UCSD-AML1 (cell line): ENCODE results near the gene TOMM22.

ENCODE experiments used
- DNase-seq: peaks from one replicate; lab custom pipeline; 2025; ENCODE audit not compliant: unreplicated experiment; lab: John Stamatoyannopoulos, UW

TOMM22 gene

DNA sequence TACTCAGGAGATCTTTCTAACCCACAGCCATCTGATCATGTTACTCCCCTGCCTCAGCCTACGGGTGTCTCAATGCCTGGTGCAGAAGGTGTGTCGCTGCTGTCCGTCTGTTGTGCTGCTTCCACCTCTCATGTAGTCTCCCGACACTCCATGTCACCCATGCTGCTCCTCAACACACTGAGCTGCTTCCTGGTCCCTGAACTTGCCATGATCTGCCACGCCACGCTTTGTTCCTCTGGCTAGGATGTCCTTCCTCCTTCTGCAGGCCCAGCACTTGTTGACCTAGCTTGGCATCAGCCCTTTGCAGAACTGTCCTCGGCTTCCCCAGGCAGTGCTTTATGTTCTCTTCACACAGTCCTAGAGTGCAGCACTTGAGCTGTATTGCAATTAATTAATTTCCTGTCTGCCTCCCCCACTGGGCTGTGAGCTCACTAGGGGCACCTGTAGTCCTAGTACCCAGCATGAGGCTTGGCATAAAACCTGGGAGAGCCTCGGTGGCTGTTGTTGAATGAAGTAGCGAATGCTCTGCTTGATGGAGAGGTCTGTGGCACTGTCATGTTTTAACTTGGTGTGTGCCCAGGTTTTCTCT lies 33.5 kb downstream of the TOMM22 start:
- no peak for DNase-seq

DNA sequence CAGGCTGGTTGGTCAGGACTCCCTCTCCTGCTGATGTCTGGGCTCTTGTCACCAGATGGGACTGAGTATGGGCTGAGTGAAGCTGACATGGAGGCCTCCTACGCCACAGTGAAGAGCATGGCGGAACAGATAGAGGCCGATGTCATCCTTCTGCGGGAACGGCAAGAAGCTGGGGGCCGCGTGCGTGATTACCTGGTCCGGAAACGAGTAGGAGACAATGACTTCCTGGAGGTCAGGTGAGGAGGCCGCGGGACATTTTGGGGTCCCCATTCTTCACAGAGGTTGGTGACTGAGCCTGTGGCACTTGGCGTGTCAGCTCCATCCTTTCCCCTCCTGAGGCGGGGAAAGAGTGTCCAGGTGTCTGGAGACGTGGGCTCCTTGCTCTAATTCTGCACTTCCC lies 34.1 kb downstream of the TOMM22 start:
- DNase-seq = no peak

DNA sequence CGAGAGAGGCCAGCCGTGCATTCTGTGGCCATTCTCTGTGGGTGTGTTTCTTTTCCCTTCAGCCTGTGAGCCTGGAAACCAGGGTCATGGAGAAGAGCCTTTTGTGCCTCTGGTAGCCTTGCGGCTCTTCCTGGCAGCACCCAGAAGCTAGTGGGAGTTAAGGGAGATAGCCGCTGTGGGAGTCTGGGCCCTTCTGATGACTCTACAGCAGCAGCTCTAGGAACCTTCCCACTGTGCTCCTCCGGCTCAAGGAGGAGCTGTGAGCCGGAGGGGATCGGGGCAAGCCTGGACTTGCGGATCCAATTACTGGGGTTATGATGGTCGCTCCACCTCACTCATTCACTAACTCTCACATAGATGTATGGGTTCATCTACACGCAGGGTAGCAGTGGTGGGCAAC lies 34.5 kb downstream of the TOMM22 start:
- DNase-seq = no peak

DNA sequence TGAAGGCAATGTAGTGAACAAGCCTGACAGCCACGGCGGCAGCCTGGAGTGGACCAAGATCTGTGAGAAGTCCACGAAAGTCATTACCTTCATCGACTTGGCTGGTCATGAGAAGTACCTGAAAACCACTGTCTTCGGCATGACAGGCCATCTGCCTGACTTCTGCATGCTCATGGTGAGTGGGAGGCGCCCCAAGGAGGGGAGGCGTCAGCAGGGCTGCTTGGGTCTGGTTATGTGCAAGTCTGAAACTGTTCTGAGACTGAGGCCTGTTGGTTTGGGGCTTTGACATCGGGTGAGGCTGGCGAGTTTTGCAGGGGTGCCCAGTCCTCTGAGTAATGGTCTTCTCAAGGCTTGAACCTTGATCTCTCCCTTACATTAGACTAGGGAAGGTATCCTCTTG lies 35.1 kb downstream of the TOMM22 start:
- no peak for DNase-seq

DNA sequence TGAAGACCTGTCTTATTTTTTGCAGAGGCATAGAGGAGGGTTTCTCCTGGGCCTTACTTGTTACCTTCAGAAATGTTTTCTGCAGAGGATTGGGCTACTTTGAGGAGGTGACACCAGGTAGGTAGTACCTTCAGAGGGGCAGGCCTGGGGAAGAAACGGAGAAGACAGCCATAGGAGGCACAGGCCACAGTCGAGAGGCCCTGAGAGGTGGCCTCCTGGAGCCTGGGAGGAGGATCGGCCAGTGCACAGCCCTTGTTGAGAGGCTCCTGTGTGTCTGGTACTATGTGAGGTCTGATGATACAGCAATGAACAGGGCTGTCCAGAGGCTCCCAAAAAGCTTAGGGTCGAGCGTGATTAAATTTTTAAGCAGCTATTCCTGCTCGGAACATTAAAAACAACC lies 35.5 kb downstream of the TOMM22 start:
- no peak for DNase-seq

DNA sequence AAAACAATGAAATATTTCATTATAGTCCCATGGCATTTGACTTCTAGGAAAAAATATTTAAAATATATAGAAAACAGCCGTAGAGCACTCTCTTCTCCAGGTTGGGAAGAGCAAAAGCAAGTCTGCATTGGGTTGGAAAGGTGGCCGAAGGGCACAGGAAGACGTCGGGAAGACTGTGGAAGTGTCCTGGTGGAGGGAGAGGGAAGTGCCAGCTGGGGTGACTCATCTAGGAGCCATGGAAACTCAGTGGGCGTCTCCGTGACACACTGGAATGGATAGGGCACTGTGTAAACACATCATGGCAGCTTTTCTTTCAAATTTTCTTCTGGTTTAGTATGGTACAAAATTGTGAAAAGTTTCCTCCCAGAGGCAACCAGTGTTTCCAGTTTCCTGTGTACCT lies 36.7 kb downstream of the TOMM22 start:
- no peak for DNase-seq

DNA sequence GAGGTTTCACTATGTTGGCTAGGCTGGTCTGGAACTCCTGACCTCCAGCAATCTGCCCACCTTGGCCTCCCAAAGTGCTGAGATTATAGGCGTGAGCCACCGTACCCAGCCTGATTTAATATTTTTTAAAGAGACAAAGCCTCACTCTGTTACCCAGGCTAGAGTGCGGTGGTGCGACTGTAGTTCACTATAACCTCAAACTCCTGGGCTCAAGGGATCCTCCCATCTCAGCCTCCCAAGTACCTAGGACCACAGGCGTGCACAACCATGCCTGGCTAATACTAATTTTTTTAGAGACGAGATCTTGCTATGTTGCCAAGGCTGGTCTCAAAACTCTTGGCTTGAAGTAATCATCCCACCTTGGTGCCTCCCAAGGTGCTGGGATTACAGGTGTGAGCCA lies 37.4 kb downstream of the TOMM22 start:
- no peak for DNase-seq

DNA sequence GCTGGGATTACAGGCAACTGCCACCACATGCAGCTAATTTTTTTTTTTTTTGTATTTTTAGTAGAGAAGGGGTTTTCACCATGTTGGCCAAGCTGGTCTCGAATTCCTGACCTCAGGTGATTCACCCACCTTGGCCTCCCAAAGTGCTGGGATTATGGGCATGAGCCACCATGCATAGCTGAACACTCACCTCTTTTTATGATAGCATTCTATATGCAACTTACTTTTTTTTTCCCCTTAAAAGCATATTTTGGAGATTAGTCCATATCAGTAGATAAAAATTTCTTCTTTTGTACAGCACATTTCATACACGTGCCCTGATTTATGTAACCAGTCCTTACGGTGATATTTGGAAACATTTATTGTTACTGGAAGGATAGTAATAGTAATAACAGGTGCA lies 38.6 kb downstream of the TOMM22 start:
- DNase-seq = no peak

DNA sequence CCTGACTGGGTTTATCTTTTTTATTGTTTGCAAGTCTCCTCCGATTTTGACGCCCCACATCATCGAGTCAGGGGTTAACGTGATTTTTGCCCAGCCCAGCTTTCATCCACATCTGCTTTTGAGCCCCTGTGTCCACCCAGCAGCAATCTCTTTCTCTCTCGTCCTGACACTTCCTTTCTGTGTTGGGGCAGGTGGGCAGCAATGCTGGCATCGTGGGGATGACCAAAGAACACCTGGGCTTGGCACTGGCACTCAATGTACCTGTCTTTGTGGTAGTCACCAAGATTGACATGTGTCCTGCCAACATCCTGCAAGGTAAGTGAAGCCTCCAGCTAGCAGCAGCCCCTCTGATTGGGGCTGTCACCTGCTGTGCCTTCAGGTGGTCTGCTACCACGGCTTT lies 39.8 kb downstream of the TOMM22 start:
- DNase-seq = no peak

DNA sequence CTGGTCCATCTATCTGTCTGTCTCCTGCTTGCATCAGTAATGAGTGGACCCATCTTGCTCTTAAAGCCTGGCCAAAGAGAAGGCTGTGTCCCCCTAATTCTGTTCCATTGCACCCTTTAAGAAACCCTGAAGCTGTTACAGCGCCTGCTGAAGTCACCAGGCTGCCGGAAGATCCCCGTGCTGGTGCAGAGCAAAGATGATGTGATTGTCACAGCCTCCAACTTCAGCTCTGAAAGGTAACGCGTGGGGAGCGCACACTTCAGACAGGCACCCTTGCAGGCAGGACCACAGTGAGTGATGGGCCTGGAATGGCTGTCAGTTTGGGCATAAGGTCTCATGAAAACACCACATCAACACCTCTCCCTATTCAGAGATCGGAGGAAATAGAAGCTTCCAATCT lies 42.4 kb downstream of the TOMM22 start:
- DNase-seq = no peak

DNA sequence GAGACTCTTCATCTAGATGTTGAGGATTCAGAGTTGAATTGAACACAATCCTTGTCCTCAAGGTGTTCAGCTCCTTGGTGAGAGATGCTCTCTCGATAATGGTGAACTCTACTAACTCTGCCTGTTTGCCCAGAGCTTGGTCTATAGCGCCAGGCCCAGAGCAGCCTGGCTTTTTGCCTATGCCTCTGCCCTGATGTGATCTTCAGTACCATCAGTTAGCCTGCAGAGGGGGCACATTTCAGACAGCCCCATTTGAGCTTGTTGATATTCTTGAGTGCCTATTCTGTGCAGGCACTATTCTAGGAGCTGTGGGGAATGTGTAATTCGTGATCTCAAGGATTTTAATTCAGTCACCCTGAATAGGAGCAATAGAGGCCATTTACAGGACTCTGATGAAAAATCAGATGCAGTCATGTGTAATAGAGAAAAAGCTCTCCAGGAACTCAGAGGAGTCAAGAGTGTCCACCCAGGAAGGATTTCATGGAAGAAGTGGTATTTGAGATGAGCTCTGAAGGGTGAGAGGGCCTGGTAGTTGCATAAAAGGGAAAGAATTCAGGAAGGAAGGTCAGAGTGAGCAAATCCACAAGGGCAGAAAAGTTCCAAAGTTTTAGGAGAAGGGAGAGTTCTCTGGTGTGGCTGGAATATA lies 43.3 kb downstream of the TOMM22 start:
- no peak for DNase-seq

DNA sequence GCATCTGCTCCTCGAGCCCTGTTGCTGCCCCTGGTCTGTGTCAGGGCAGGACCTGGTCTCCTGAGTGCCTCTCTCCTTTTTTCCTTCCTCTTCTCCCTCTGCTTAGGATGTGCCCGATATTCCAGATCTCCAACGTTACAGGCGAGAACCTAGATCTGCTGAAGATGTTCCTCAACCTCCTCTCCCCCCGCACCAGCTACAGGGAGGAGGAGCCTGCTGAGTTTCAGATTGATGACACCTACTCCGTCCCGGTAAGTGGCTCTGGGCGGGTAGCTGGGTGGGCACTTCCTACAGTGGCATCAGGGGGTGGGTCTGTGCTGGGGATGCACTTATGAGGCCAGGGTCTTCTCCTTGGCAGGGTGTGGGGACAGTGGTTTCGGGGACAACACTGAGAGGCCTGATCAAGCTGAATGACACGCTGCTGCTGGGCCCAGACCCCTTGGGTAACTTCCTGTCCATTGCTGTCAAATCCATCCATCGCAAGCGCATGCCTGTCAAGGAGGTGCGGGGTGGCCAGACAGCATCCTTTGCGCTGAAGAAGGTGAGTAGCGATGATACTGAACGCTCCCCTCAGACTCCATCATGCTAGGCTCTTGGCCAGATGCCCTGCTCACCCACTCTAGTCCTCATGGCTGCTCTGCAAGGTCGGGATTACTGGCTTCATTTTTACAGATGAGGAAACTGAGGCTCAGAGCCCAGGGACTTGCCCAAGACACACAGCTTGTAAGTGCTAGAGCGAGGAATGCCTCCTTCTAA lies 44.3 kb downstream of the TOMM22 start:
- DNase-seq = no peak

DNA sequence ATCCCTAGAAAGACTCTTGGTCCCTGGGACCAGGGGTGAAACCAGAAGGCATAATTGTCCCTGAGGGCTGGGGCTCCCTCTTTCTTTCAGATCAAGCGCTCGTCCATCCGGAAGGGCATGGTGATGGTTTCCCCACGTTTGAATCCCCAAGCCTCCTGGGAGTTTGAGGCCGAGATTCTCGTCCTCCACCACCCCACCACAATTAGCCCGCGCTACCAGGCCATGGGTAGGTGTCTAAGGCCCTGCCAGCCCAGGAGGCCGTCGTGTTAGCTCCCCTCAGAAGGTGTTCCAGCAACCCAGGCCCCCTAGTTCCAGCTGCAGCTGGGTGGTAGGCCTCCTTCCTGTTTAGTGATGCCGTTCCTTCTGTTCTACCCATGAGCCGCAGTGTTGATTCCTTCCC lies 45.4 kb downstream of the TOMM22 start:
- no peak for DNase-seq

DNA sequence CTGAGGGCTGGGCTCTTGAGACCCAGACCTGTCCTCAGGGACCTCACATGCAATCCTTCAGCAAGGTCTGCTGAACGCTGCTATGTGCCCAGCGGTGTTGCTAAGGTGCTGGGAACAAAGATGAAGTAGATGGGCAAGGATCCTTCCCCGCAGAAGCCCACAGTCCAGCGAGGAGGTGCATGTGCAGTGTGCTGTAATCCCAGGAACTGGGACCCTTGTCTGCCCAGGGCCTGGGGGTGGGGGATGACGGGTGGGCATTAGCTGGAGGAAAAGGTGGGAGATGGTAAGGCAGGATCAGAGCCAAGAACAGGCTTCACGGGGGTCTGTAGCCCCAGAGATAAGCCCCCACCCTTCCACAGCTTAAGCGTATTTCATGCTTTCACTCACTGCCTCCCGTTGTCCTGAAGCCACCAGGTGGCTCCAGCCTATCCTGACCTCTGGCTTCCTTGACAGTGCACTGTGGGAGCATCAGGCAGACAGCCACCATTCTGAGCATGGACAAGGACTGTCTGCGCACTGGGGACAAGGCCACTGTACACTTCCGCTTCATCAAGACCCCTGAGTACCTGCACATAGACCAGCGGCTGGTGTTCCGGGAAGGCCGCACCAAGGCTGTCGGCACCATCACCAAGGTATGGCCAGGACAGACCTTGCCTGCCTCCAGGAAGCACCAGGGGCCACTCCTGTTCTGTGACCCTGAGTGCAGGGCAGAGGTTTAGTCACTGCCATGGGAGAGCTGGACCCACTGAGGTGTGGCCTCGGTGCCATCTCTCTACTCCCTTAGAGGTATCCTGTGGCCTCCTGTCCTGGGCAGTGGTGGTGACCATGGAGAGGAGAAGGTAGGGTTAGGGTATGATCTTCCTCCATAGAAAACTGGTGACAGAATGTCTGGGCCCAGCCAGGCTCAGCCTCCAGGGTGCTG lies 46.0 kb downstream of the TOMM22 start:
- no peak for DNase-seq

DNA sequence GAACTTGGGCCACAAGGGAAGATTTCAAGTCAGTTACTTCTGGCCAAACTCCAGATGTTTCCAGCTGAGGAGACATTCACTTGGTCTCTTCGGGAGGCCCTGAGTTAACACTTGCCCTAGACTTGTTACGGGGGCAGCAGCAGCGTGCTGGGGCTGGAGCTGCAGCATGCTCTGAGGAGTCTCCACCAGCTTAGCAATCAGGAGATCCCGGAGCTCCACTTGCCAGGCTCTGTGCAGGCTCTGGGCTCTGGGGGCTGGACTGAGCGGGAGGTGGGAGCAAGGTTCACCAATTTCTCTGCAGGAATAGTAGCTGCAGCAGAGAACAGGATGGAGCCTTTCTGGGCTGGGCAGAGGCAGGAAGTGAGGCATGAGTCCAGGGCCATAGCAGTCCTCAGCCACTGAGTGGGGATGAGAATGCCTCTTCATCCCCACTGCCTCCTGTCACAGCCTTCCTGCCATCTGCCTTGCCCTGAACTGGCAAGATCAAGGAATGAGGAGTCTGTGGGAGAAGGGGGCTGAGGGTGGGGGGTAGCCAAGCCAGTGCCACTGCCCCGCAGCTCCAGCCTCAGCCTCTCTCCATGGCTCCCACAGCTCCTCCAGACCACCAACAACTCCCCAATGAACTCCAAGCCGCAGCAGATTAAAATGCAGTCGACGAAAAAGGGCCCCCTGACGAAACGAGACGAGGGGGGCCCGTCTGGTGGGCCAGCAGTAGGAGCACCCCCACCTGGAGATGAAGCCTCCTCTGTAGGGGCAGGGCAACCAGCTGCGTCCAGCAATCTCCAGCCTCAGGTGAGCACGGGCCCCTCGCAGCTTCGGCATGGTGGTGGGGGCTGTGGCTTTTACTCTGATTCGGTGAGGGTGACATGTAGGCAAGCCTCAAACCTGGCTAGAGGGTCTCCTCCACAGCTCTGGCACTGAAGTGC lies 47.4 kb downstream of the TOMM22 start:
- DNase-seq = no peak

DNA sequence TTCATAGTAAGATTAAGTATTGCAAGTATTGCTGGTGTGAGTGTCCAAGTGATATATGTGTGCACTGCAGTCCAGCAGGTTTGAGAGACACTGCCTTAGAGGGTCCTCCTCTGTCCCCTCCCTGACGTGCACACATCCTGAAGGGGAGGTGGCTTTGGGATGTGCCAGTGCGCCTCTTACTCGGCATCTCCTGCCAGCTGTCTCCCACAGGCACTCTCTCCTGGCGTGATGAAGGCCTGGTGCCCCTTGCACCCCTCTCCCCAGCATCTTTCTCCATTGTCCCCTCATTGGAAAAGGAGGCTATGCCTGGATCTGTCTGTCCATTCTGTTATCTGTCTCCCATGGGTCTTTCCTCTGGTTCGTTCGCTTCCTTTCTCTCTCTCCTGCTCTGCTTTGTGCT lies 48.2 kb downstream of the TOMM22 start:
- no peak for DNase-seq

DNA sequence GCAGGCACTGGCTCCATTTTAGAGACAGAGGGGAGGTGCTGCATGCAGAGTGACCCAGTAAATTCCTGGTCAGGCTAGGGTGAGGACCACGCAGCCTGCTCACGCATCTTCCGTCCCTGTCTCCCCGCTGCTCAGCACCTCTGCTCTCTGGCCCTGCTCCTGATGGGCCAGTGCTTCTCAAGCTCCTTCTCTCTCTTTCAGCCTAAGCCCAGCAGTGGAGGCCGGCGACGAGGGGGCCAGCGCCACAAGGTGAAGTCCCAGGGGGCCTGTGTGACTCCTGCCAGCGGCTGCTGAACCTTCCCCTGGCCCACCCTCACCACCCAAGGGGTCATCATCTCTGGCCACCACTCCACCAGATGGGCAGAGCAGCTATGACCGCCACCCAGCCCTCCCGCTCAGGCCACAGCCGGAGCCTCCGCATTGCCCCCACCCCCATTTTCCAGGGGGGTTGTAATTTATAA lies 48.7 kb downstream of the TOMM22 start:
- no peak for DNase-seq

DNA sequence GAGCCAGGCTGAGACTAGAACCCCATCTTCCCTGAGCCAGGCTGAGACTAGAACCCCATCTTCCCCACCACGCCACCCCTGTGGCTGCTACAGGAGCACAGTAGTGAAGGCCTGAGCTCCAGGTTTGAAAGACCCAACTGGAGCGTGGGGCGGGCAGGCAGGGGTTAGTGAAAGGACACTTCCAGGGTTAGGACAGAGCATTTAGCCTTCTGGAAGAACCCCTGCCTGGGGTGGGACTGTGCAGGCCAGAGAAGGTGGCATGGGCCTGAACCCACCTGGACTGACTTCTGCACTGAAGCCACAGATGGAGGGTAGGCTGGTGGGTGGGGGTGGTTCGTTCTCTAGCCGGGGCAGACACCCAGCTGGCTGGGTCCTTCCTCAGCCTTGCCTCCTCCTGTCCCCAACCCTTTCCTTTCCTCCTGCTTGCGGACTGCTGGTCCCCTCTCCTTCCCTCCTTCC lies 50.0 kb downstream of the TOMM22 start:
- DNase-seq = no peak

DNA sequence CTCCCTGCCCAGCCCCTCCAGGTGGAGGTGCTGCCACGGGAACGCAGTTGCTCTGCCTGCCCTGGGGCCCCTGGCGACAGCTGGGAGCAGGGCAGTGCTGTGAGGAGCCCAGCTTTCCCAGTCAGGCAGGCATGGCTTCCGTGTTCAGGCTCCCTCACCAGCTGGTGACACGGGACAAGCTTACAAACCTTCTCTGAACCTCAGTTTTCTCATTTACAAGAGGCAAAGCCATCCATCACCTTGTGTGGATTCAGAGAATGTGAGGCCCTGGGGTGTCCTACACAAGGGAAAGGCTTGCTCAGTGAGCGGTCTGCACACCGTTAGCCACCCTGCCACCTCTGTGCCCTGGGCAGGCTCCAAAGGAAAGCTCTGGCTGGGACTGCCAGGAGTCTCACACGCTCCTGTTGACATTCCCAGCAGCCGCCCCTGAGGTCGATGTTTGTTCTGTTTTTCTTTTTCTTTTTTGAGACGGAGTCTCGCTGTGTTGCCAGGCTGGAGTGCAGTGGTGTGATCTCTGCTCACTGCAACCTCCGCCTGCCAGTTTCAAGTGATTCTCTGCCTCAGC lies 50.6 kb downstream of the TOMM22 start:
- DNase-seq = no peak

DNA sequence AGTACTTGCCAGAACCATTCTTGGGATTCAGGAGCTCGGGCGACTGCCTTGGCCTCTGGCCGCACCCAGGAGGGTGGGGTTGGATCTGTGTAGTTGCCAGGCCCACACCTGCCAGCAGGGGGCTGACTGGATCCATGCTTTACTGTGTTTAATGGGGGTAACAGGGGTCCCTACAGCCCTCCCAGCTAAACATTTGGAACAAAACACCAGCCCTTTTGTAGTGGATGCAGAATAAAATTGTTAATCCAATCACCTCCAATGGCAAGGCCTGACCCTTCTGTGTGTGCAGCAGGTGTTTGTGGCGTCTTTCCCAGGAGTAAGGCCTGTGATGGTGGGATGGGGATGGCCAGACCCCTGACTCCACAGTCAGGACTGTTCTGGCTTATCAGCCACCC lies 51.6 kb downstream of the TOMM22 start:
- peak; percentile 28 for DNase-seq
